Aorta (tissue), 5 donors: ENCODE results near the gene ATP6V0D1. TPM values are rescaled to one million over a fixed set of nuclear protein-coding genes. Genes with fewer than 3 reads are reported as not detected.

ENCODE experiments used
- ATAC-seq: fragments of 200-7000 bp; cut with Tn5 transposase; one replicate; pipeline ENCODE4 v1.9.1; 2022; ENCODE audit warnings: moderate library complexity; ENCODE audit not compliant: low FRiP score
- DNase-seq, 2 donors: peaks; one replicate each; pipeline ENCODE4 v3.0.0-alpha.2; 2020
- H3K27ac ChIP-seq, 2 donors: one replicate each; pipeline ENCODE4 v1.5.1; 2013; ENCODE audit warnings: low read length in 2 of 2, mild to moderate bottlenecking in 2 of 2, moderate library complexity in 2 of 2, control low read depth in 1 of 2, inconsistent platforms in 1 of 2, low read depth in 1 of 2
- H3K27me3 ChIP-seq, 2 donors: one replicate each; pipeline ENCODE4 v1.6.1; 2013; ENCODE audit warnings: control low read depth in 1 of 2, low read length in 1 of 2, mild to moderate bottlenecking in 1 of 2, moderate library complexity in 1 of 2; ENCODE audit not compliant: insufficient read depth in 2 of 2, control insufficient read depth in 1 of 2
- H3K36me3 ChIP-seq, 2 donors: one replicate each; pipeline ENCODE4 v1.6.1; 2013; ENCODE audit warnings: control low read depth in 1 of 2, low read length in 1 of 2, mild to moderate bottlenecking in 1 of 2; ENCODE audit not compliant: insufficient read depth in 2 of 2, control insufficient read depth in 1 of 2
- H3K4me1 ChIP-seq, 2 donors: one replicate each; pipeline ENCODE4 v1.6.1; 2013; ENCODE audit warnings: low read length in 2 of 2, control low read depth in 1 of 2, mild to moderate bottlenecking in 1 of 2, moderate library complexity in 1 of 2; ENCODE audit not compliant: insufficient read depth in 2 of 2, control insufficient read depth in 1 of 2
- H3K4me3 ChIP-seq, 2 donors: one replicate each; pipeline ENCODE4 v1.5.1; 2013; ENCODE audit warnings: low read length in 2 of 2, control low read depth in 1 of 2, mild to moderate bottlenecking in 1 of 2
- H3K9me3 ChIP-seq: one replicate; pipeline ENCODE4 v1.6.1; 2013; ENCODE audit warnings: mild to moderate bottlenecking, low read length; ENCODE audit not compliant: control insufficient read depth
- WGBS, 2 donors: extraction: QIAGEN DNeasy Blood & Tissue Kit; methylation state at CpG; one replicate each; pipeline ENCODE4 v1.1.7; 2013; 5-methylcytosine and 5-hydroxymethylcytosine counted together
- intact Hi-C, 2 donors: fragments of 100-400 bp; cut with DNase I; formaldehyde crosslinking; loops; one replicate each; pipeline versions ENCODE4 v1.14.2 to v1.15.0; 2022
- polyA plus RNA-seq, 2 donors: library from polyadenylated mRNA; stranded (reverse); fragments of 200-250 nt; gene quantifications; one replicate each; pipeline ENCODE4 v1.2.3, GENCODE V29; 2013
- total RNA-seq, 2 donors: library from RNA; stranded (reverse); fragmentation: NEBNext Ultra II Directional; extraction: Animal tissue kit (Norgen Biotek cat#: 25700); gene quantifications; one replicate each; pipeline ENCODE4 v1.2.1, GENCODE V29; 2021
- donor health status: healthy with polysubstance abuse.
- donor health status: Bipolar disorder and iron deficiency.
- donor health status: DM: no; HTN: no; CAD: no.
- donor health status: DM: no; HTN: no; CAD: no.
- donor health status: DM: yes; HTN: yes; CAD: no.

The ATP6V0D1 gene
- total and polyA plus RNA-seq, 4 donors, result 52.0 to 88.0 (median 60.3) TPM

DNA sequence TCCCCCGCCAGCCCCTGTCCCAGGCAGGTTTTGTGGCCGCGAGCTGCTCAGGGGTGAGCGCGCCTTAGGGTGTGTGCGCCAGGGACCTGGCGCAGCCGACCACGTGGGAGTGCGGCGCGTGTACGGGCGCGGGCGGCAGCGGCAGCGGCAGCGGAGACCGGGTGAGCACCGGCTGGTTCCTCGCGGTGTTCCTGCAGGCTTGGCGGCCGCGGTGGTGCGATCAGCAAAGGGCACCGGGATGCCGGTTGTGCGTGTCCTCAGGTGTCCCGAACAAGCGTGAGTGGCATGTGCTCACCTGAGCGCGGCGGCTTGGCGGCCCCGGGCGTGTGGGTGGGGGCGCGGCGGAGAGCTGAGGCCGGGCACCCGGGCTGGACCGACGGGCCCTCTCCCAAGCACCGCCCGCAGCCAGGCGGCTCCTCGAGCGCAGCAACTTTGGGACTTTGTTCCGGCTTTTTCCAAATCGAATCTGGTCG is 50.4 kb downstream of the ATP6V0D1 start:
- intact Hi-C loops, result no loop called here
- H3K27ac ChIP-seq, result no peak overlapping the region
- H3K4me1 ChIP-seq, result no peaks in the 10 kb centered on the region
- H3K9me3 ChIP-seq, result no peaks in the 10 kb centered on the region
- peak overlapping the region; percentile 0 to 37 for H3K4me3 ChIP-seq
- peak; percentile 45 for ATAC-seq
- 0 to 1% methylated on average over 47 to 53 of the region's 53 CpGs for WGBS, 2 donors
- peak in 1 of 2 donors; percentile 53 for DNase-seq
- H3K36me3 ChIP-seq, result no peaks in the 10 kb centered on the region
- H3K27me3 ChIP-seq, result no peaks in the 10 kb centered on the region

DNA sequence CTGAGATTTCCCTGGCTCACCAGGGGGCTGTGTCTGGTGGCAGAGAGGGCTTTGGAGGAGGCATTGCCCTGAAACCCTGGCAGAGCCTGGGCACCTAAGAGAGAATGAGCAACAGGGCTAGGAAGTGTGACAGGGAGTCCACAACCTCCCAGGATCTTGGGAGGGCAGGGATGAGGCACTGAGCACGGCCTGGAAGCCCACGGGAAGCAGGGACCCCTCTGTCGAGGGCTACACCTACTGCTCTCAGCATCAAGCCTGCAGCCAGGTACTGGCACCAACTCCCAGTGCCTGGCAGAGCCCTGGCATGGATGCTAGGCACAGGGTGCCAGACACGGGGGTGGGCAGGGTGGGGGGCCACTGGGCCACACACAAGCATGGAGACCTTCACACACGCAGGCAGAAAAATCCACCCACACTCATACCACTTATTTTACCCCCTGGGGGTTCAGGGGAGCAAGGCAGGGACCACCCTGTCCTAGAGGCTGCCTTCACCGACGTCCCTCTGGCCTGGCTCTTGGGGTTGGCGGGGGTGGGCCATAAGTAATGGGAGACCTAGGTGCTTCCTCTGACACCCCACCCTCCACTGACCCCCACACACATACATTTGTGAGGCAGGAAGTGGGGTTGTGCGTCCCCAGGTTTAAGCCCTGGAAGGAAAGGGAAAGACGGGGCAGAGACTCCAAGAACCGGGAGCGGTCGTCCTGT is 51.0 kb downstream of the ATP6V0D1 start:
- H3K4me1 ChIP-seq, result no peaks in the 10 kb centered on the region
- intact Hi-C loops, result loop anchor here (2.0 to 5.0 kb wide), 2 partner anchors 37 kb away; no protein-coding TSS in a partner anchor
- no peak overlapping the region for H3K27ac ChIP-seq
- H3K4me3 ChIP-seq, result no peak overlapping the region
- DNase-seq (no peak), ATAC-seq (peak; percentile 19)
- no peaks in the 10 kb centered on the region for H3K27me3 ChIP-seq
- H3K36me3 ChIP-seq, result no peaks in the 10 kb centered on the region
- H3K9me3 ChIP-seq, result no peaks in the 10 kb centered on the region
- 30 to 31% methylated on average over 13 of the region's 13 CpGs for WGBS, 2 donors

DNA sequence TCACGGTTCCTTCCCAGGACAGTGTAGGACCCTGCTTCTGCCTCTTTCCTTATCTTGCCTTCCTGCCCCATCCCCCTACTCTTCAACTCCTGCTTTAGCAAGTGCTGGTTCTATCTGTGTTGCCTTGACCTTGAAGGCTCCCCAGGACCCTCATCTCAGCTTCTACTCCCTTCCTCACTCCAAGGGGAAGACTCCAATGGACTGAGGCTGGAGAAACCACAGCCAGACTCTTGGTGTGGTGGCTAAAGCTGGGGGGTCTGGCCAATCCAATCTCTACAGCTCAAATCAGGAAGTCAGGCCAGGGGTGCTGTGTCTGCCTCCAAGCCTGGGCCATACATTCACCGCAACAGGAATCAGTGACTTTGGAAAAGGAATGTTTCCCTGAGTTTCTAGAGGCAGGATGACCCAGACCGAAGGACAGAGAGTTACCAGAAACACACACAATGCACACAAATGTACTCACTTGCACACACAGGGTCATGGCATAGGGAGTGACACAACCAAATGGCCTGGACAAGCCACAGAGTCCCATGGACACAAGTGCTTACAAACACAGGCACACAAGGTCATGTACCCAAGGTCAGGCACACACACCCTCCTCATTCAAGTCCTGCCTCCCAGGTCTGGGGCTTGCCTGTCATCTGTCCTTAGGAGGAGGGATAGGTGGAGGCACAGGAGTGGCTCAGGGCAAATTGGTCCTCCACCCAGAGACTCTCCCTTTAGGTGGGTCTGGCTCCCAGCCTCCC is 51.7 kb downstream of the ATP6V0D1 start:
- Histone ChIP-seq H3K36me3 (no peaks in the 10 kb centered on the region), H3K9me3 (no peaks in the 10 kb centered on the region), H3K27me3 (no peaks in the 10 kb centered on the region), H3K27ac (no peak overlapping the region), H3K4me3 (no peak overlapping the region), H3K4me1 (no peaks in the 10 kb centered on the region)
- 94 to 96% methylated on average over 3 of the region's 3 CpGs for WGBS, 2 donors
- DNase-seq (no peak), ATAC-seq (no peak)
- intact Hi-C loops, result loop anchor here (2.0 to 5.0 kb wide), 2 partner anchors 38 kb away; no protein-coding TSS in a partner anchor

DNA sequence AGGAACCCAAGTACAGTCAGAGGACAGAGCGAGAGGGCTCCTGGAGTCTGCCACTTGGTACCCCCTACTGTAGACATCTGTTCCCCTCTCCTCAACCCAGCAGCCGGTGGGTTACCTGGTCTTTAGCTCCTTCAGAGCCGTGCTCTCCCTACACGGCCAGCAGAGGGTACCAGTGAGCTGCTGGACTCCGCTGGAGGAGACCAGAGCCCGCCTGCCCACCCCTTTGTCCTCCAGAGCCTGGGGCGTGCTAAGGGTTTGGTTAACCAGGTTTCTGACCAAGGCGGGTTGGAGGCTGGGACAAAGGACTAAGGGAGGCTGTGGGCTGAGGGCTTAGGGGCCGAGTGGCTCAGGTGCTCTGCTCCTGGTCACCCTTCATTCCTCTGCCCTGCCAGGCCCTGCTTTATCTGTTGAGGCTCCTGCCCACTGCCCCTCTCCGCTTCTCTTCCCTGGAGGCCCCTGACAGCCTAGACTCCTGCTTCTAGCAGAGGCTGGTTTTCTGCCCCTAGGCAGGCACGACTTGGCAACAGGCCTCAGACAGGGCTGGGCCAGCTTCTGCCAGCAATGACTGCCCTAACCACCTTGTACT is 52.7 kb downstream of the ATP6V0D1 start:
- H3K27ac ChIP-seq, result no peak overlapping the region
- no peak overlapping the region for H3K4me3 ChIP-seq
- DNase-seq (peak; percentile 79 to 88), ATAC-seq (peak; percentile 76)
- intact Hi-C loops, result loop anchor here (2.0 to 5.0 kb wide), 2 partner anchors 39 kb away; no protein-coding TSS in a partner anchor
- no peaks in the 10 kb centered on the region for H3K4me1 ChIP-seq
- 23 to 26% methylated on average over 11 of the region's 11 CpGs for WGBS, 2 donors
- H3K9me3 ChIP-seq, result no peaks in the 10 kb centered on the region
- no peaks in the 10 kb centered on the region for H3K36me3 ChIP-seq
- no peaks in the 10 kb centered on the region for H3K27me3 ChIP-seq

DNA sequence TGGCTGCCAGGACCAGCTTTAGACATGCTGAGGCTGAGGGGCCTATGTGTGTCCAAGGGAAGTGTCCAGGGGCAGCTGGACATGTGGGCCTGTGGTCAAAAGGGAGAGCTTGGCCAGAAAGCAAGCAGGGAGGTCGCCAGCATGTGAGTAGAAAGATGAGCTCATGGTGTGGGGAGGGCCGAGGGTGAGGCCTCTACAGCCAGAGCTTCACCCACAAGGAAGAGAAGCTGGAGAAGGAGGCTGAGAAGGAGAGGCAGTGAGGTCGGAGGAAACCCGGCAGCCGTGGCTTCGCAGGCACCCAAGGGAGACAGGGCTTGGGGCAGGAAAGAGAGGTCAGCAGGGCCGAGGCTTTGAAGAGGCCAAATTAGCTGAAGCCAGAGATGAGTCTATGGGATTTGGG is 54.0 kb downstream of the ATP6V0D1 start:
- Histone ChIP-seq H3K27me3 (no peaks in the 10 kb centered on the region), H3K9me3 (no peaks in the 10 kb centered on the region), H3K4me1 (no peaks in the 10 kb centered on the region), H3K4me3 (no peak overlapping the region), H3K27ac (no peak overlapping the region), H3K36me3 (no peaks in the 10 kb centered on the region)
- 87 to 90% methylated on average over 7 of the region's 7 CpGs for WGBS, 2 donors
- DNase-seq, result no peak
- intact Hi-C loops, result loop anchor here in 1 of 2 donors (5.0 kb wide), 1 partner anchor 40 kb away; no protein-coding TSS in a partner anchor
- ATAC-seq, result no peak

DNA sequence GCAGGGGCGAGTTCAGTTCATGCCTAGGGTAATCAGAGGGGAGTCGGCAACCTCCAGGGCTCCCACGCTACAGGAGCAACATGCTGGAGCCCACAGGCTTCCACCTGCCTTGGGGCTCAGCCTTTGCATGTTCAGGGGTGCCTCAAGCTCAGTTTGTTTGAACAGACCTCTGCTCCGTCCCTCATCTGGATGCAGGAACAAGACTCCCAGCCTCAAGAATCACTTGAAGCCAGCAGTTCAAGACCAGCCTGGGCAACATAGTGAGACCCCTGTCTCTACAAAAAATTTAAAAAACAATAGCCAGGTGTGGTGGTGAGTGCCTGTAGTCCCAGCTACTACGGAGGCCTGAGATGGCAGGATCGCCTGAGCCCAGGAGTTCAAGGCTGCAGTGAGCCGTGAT is 54.9 kb downstream of the ATP6V0D1 start:
- intact Hi-C loops, result loop anchor here in 1 of 2 donors (5.0 kb wide), 1 partner anchor 41 kb away; no protein-coding TSS in a partner anchor

DNA sequence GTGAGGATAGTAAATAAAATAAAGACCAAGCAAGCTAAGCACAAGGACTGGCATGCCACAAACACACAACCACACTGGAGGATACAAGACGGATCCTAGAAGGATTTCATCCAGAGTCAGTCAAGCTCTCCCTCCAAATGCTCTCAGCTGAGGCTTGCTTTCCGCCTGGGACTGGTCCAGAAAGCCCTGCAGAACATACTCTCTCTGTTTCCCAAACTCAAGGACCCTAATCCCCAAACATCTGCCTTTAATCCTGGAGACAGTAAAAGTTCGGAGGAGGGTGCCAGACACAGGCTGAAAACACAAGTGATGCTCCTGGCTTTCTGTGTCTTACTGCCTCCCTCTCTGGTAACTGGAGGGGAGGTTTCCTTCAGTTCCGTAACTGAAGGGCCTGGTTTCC is 55.4 kb downstream of the ATP6V0D1 start:
- WGBS, 2 donors, result 87% methylated on average over 4 of the region's 4 CpGs
- intact Hi-C loops, result loop anchor here in 1 of 2 donors (5.0 kb wide), 1 partner anchor 42 kb away; no protein-coding TSS in a partner anchor
- ATAC-seq, result no peak
- Histone ChIP-seq H3K4me3 (no peak overlapping the region), H3K4me1 (no peaks in the 10 kb centered on the region), H3K36me3 (no peaks in the 10 kb centered on the region), H3K27ac (no peak overlapping the region), H3K27me3 (no peaks in the 10 kb centered on the region), H3K9me3 (no peaks in the 10 kb centered on the region)
- no peak for DNase-seq

More for the DNA sequence above, 54.9 kb downstream of the ATP6V0D1 start:
- H3K9me3 ChIP-seq, result no peaks in the 10 kb centered on the region
- H3K27me3 ChIP-seq, result no peaks in the 10 kb centered on the region
- no peaks in the 10 kb centered on the region for H3K36me3 ChIP-seq
- H3K27ac ChIP-seq, result no peak overlapping the region
- no peak for ATAC-seq
- H3K4me1 ChIP-seq, result no peaks in the 10 kb centered on the region
- 90 to 93% methylated on average over 7 of the region's 7 CpGs for WGBS, 2 donors
- no peak for DNase-seq
- H3K4me3 ChIP-seq, result no peak overlapping the region

DNA sequence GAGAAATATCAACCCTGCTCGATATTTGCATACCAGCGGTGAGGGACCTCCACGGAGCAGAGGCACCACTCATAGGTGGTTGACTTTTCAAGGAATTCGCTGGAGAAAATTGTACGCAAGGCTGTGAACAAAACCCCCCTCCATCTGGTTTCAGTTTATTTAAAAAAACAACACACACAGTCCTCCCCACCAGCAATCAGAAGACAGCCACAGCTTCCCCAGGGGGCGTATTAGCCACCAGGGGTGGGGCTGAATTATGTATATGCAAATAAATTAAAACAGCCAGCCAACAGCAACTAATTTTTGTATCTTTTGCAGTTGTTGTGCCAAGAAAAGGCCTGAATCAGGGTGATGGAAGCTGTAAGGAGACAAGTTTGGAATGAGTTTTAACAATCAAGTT is 55.9 kb downstream of the ATP6V0D1 start:
- DNase-seq, result no peak
- H3K27ac ChIP-seq, result no peak overlapping the region
- ATAC-seq, result no peak
- H3K9me3 ChIP-seq, result no peaks in the 10 kb centered on the region
- H3K4me3 ChIP-seq, result no peak overlapping the region
- intact Hi-C loops, result loop anchor here in 1 of 2 donors (5.0 kb wide), 1 partner anchor 42 kb away; no protein-coding TSS in a partner anchor
- no peaks in the 10 kb centered on the region for H3K4me1 ChIP-seq
- no peaks in the 10 kb centered on the region for H3K36me3 ChIP-seq
- no peaks in the 10 kb centered on the region for H3K27me3 ChIP-seq
- WGBS, 2 donors, result 50 to 55% methylated on average over 6 of the region's 6 CpGs
